Fibroblast of lung (primary cell): ENCODE results near the gene LPCAT3.

Experiments
- EZH2 ChIP-seq: IDR thresholded peaks from 2 replicates; pipeline ENCODE4 v1.5.1; 2012; ENCODE audit warnings: low read length, control low read depth, mild to moderate bottlenecking; ENCODE audit errors: missing control alignments
- TF ChIP-seq, protein P1 (sequence below), 2 donors: IDR thresholded peaks in 1 of 2; conservative IDR thresholded peaks in 1 of 2; 1 replicate in 1 of 2; 2 replicates in 1 of 2; pipeline ENCODE4 v1.5.1; 2011 to 2012; ENCODE audit warnings: low read length in 2 of 2, control low read depth in 1 of 2, inconsistent platforms in 1 of 2, low read depth in 1 of 2, mild to moderate bottlenecking in 1 of 2

DNA sequence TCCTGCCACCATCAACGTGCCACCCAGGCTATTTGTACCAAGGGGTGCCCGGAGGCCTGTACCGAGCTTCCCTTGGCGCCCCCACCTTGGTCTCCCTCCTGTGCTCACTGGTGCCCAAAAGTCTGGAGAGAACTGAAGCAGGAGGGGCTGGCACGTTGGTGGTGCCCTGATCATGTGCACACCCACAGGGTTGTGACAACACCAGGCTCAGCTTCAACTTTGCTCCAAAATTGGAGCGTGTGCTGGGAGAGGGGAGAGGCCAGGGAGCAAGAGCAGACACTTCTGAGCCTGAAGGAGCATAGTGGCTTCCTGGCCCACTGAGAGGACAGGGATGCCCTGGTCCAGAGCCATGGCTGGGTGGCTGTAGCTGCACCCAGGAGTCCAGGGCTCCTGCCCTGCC is 13.0 kb upstream of the LPCAT3 start:
- TF ChIP-seq, protein P1, sequence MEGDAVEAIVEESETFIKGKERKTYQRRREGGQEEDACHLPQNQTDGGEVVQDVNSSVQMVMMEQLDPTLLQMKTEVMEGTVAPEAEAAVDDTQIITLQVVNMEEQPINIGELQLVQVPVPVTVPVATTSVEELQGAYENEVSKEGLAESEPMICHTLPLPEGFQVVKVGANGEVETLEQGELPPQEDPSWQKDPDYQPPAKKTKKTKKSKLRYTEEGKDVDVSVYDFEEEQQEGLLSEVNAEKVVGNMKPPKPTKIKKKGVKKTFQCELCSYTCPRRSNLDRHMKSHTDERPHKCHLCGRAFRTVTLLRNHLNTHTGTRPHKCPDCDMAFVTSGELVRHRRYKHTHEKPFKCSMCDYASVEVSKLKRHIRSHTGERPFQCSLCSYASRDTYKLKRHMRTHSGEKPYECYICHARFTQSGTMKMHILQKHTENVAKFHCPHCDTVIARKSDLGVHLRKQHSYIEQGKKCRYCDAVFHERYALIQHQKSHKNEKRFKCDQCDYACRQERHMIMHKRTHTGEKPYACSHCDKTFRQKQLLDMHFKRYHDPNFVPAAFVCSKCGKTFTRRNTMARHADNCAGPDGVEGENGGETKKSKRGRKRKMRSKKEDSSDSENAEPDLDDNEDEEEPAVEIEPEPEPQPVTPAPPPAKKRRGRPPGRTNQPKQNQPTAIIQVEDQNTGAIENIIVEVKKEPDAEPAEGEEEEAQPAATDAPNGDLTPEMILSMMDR (conservative IDR thresholded peaks at IDR 0.05 in 1 of 2, IDR thresholded peaks at IDR 0.05 in 1 of 2; ENCODE audit: low read depth in 1 of 2, low read length in 2 of 2): no peak
- TF ChIP-seq EZH2: no peak
